GM19467 (cell line): ENCODE results near the gene ITGB8.

Experiments used
- ATAC-seq: cut with Tn5 transposase; IDR thresholded peaks from one replicate; pipeline ENCODE4 v1.9.1; 2021; ENCODE audit warnings: mild to moderate bottlenecking, moderate library complexity; ENCODE audit not compliant: unreplicated experiment

The ITGB8 gene

GRCh38 chr7:20408467-20408826 is 77.7 kb downstream of the ITGB8 start:
- no peak for ATAC-seq

DNA sequence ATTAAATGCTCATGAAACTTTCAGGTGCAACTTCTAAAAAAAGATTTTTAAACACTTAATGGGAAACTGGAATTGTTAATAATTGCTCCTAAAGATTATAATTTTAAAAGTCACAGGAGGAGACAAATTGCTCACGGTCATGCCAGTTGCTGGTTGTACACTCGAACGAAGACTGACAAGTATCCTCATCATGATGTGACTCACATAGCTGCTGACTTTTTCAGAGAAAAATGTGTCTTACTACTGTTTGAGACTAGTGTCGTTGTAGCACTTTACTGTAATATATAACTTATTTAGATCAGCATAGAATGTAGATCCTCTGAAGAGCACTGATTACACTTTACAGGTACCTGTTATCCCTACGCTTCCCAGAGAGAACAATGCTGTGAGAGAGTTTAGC is 79.3 kb downstream of the ITGB8 start:
- ATAC-seq: no peak

DNA sequence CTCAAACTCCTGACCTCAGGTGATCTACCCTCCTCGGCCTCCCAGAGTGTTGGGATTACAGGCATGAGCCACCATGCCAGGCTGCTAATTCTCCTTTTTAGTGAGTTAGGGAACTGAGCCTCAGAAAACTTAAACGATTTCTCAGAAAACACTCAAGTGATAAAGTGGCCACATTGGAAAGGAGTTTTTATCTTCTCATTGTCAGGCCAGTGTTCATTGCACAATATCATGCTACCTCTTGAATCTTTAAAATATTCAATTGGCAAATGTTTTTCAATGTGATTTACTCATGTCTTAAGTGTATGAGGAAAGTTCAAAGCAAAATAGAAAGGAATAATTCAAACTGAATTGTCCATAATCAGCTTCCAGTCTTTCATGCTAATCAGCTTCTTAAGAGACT is 80.7 kb downstream of the ITGB8 start:
- no peak for ATAC-seq

DNA sequence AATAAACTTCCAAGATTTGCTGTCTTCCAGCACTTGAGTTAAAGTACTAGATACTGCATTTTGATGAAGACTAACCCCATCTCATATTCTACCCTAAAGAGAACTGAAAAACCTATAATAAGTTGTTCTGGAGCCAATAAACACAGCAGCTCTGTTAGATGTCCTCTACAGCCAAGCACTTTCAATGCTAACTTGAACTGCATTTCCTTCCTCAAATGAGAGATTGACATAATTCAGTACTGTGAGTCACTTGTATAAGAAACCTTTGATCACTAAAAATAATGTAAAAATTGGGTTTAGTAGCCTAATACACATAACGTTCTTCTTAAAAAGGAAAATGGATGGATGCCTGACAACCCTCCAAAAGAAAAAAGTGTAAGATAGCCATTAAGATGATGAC is 81.3 kb downstream of the ITGB8 start:
- ATAC-seq: no peak

- no peak for ATAC-seq
These were observed 86.6 kb downstream of the ITGB8 start for GRCh38 chr7:20417260-20417659.

DNA sequence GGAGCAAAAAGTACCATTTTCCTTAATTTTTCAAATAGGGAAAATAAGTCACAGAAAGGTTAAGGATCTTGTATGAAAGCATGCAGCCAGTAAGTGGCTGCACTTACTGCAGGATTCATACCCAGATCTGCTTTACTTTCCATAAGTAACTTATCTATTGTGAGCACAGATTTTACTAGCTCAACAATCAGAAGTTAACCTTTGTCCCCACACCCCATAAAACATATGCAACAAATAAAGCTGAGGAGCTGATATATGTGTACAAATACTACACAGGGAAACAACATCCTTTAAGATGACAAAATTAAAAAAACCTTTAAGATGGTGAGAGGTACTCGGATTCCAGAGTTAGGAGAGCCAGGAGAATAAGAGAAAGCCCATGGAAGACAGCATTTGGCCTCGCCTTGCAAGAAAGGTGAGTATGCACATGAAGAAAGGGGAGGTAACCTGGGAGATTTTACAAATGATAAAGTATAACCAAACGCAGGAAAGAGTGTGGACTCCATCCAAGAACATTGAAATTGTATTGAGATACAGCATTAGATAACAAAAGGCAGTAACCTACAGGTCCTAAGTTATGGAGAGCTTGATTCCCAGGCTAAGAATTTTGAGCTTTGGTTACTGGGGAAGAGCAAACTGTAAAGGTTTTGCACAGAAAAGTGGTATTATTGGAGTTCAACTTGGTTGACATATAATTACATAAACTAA is 87.1 kb downstream of the ITGB8 start:
- ATAC-seq: no peak

DNA sequence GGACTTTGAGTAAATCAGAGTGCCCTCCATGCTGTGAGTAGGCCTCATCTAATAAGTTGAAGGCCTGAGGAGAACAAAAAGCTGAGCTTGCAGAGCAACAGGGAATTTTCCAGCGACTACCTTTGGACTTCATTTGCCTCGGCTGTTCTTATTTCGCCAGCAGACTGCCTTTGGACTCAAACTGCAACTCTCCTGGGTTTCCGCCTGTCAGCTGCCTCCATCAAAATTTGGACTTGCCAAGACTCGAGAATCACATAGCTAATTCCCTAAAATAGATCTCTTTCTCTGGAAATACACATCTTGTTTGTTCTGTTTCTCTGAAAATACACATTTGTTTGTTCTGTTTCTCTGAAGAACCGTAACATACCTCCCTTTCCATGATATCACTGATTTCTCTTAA is 93.8 kb downstream of the ITGB8 start:
- ATAC-seq: no peak

DNA sequence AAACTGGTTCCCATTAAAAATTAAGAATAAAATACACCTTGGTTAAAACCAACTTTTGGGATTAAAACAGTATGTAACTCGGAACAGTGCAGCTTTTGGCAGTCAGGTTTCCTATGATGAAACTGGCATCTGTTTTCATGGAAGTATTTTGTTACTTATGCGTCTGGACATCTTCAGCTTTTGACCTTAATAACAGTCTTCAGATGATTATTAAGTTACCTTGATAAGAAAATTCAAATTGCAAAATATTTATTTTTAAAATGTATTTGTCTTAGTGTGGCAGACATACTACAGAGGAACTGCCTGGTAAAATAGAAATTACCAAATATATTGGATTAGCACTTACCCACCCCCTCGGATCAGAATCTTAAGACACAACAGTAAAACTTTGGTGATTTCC is 100.0 kb downstream of the ITGB8 start:
- no peak for ATAC-seq

DNA sequence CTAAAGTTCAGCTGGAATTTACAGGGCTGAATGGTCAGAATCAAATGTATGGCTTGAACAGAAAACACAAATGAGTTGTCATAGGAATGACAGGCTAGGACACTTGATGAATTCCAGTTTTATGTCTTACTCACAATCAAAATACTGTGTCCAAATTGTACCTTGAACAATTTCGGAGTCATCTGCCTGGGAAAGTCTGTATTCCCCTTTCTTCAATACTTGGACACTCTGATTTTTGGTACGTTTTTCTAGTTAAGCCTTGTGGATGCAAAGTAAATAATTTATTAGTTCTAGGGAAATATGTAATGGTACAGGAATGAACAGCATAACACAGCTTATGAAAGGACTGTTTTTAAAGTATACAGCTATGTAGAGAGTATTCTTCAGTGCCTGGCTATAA is 100.4 kb downstream of the ITGB8 start:
- ATAC-seq: no peak

GRCh38 chr7:20432071-20432470 is 101.4 kb downstream of the ITGB8 start:
- ATAC-seq: no peak

DNA sequence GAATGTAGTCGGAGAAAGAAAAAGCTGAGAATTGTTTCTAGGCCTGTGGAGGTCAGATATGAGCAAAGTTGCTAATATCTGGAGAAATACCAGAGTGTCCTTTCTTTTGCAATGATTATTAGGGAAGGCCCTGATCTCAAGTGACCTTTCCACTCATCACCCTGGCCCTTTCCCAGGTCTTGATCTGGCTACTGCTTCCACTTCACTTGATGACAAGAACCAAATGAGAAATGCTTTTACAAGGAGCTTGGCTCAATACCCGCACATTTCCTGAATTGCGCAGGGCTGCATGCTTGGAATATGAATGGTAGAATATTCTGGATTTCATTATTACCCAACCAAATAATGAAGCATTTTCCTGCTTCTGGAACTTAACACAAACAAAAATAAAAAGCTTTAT is 104.6 kb downstream of the ITGB8 start:
- no peak for ATAC-seq

DNA sequence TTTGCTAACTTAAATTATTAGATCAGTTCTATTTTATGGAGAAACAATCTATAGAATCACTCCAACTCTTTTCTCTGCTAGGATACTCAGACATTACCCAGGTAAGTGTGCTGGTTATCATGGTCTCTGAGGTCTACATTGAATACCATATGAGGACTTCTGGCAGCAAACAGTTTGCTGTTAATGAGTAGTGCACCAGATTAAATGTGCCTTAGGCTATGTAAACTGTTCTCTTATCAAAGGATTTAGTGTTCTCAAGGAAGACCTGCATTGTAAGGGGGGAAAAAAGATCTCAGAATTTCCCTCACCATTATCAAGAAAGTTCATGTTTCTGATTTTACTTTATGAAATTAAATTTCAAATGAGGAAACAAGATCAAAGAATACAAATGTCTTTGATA is 107.5 kb downstream of the ITGB8 start:
- ATAC-seq: no peak

- peak; percentile 76 for ATAC-seq
These were observed 108.1 kb downstream of the ITGB8 start for GRCh38 chr7:20438694-20439376.

DNA sequence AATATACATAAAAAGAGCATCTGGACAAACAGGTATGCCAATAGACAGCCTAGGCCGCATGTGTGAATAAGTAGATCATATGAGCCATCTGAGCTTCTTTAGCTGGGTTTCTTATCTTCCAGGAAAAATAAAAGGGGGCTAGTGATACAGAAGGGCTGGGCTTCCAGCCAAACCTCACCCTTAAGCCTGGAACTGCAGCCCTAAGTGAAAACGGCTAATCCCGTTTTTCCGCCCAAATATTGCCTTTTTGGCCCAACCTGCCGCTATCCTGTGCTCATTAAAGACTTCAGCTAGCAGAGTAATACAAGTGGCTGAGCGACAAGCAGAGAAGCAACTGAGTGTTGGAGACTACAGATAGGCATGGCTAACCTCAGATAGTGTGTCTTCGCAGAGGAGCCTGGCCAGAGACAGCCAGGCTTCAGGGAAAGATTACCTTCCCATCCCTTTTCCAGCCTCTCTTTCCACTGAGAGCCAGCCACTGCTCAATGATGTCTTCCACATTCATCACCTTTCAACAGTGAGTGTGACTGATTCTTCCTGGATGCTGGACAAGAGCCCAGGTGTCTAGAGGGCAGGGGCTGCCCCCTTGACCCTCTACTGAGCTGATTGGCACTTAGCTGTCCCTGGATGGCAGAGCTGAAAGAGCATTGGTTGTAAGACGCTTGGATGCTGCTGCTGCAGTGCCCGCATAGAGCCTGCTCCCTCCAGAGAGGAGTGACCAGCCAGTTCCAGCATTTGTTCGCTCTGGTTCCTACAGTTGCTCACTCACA is 108.9 kb downstream of the ITGB8 start:
- no peak for ATAC-seq

GRCh38 chr7:20440472-20441105 is 109.9 kb downstream of the ITGB8 start:
- ATAC-seq: no peak

GRCh38 chr7:20441346-20441745 is 110.6 kb downstream of the ITGB8 start:
- ATAC-seq: no peak

- no peak for ATAC-seq
These were observed 111.3 kb downstream of the ITGB8 start for GRCh38 chr7:20441991-20442441.

GRCh38 chr7:20442951-20443350 is 112.3 kb downstream of the ITGB8 start:
- no peak for ATAC-seq

DNA sequence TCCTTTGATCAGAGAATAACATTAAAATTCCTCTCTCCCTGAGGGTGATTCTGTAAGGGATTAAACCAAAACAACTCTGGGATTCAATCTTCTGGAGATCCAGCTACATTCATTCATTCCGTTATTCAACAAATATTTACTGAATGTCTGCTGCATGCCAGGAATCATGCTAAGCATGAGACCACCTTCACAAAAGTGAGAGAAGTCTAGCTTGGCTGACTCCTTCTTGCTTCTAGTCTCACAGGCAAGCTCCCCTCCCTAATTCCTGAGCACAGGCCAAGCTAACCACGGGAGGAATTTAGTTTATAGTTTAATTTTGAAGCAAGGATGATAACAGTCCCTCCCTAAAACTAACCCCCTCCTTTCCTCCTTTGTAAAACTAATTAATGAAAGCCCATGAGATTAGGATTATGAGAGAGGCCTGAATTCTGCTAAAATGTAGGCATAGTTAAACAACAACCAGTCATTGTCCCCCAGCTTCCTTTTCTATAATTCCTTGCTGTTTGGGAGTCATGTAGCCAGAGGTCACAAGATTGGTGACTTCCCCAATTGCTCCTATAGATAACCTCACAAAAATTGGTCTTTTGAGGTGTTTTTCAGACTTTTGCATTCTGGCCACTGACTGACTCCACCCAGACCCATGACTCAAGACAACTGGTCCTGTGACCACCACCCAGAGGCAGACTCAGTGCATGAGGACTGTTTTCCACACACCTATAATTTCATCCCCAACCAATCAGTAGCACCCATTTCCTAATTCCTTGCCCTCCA is 113.5 kb downstream of the ITGB8 start:
- ATAC-seq: no peak

- peak; percentile 68 for ATAC-seq
These were observed 116.4 kb downstream of the ITGB8 start for GRCh38 chr7:20447021-20447650.
